Inflammatory macrophage (primary cell): Measurements from ENCODE around the gene BCAS4.
"Not testable (repeated sequence)": the region's sequence is repeated elsewhere in the genome, so short reads cannot be mapped to it uniquely, and the experiment has no call there.

ENCODE experiments used
- DNase-seq, 2 donors: peaks; one replicate each; pipeline ENCODE4 v3.0.0-alpha.2; 2020 to 2022

Gene BCAS4

DNA sequence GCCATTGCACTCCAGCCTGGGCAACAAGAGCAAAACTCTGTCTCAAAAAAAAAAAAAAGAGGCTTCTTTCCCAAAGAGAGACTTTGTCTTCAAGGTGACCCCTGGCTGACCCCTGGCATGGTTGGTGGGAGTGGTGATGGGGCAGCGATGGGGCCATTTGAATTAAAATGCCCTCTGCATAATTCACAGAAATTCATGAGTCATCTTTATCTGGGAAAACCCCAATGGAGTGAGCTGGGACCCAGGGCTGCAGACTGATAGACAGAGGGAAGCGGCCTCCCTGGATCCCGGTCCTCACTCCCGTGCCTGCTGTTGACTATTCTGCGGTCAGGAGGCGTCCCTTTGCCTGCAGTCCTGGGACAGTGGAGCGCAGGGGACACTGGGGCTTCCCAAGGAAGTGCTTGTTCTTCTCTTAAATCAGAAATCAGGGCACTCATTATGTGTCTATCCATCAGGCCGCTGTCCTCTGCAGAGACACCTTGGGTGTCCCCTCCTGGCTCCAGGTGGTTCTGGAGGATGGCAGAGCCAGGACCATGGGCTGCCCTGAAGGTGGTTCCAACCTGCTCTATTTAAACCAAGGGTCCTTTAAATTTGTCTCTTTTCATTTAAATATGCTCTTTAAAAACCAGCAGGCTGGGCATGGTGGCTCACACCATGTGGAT is 23.3 kb upstream of the BCAS4 start:
- DNase-seq: not testable (repeated sequence)

DNA sequence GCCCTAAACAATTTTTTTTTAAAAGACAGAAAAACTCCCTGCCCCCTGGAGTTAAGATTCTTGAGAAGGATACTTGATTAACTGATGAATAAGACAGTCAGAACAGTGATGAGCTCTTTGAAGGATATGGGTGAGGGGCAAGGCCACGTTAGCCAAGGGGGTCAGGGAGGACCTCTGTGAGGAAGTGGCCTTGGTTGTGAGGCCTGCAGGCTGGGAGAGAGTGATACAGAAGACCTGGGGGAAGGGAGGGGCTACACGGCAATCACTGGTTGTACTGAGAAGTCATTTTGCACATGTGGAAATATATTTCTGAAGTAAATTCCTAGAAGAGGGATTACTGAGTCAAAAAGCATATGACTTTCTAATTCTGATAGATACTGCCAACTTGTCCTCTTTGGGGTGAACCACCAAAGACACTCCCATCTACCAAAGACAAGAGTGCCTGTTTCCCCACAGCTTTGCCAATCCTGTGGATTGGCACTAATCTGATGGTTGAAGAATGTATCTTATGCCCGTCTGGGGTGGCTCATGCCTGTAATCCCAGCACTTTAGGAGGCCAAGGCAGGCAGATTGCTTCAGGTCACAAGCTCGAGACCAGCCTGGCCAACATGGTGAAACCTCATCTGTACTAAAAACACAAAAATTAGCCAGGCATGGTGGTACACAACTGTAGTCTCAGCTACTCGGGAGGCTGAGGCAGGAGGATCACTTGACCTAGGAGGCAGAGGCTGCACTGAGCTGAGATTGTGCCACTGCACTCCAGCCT is 22.3 kb upstream of the BCAS4 start:
- DNase-seq: no peak

DNA sequence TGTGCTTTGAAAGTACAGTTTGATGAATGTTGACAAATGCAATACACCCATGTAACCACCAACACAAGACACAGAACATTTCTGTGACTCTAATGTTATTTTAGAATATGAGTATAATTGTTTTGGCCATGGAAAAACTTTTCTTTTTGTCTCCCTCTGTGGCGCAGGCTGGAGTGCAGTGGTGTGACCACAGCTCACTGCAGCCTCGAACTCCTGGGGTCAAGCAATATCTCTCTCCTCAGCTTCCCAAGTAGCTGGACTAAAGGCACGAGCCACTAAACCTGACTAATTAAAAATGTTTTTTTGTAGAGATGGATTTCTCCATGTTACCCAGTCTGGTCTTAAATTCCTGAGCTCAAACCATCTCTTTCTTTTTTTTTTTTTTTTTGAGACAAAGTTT is 20.3 kb upstream of the BCAS4 start:
- DNase-seq: no peak

DNA sequence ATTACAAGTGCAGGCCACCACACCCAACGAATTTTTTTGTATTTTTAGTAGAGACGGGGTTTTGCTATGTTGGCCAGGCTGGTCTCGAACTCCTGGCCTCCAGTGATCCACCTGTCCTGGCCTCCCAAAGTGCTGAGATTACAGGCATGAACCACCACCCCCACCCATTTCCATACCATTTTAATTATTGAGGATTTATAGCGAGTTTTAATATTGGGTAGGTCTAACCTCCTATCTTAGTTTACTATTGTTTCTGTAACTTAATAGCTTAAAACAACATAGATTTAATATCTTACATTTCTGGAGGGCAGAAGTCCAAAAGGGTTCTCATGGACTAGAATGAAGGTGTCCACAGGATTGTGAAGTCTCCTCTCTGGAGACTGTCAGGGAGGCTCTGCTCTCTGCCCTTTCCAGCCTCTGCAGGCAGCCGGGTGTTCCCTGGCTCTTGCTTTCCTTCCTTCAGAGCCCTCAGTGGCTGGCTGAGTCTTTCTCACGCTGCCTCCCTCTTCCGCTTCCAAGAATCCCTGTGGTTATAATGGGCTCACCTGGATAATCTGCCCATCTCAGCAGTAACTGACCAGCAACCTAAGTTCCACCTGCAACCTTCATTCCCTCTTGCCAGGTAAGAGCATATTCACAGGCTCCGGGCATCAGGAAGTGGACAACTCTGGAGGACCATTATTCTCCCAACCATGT is 18.6 kb upstream of the BCAS4 start:
- no peak for DNase-seq

DNA sequence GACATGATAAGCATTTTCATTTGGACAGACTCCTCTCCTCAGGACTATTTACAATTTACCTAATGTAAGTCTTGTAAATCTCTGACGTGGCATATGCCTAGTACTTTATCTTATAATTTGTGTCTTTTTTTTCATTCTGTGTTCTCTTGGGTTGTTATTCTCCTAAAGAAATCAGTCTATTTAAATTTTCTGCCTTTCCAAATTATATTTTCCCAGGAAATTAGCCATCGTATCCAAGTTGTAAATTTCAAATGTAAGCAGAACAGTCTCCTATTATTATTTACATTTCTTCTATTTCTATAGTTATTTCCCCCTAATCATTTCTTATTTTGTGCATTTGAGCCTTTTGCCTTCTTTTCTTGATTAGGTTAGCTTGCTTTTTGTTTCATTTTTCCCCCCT is 17.5 kb upstream of the BCAS4 start:
- DNase-seq: no peak

DNA sequence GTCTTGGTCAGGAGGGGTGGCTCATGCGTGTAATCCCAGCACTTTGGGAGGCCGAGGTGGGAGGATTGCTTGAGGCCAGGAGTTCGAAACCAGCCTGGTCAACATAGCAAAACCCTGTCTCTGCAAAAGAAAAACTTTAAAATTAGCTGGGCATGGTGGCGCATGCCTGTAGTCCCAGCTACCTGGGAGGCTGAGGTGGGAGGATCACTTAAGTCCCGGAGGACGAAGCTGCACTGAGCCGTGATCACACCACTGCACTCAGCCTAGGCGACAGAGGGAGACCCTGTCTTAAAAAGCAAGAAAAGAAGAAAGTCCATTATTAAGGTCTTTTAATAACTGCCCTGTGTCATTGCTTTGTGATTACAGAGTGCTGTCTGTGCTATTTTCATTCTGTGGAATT is 15.9 kb upstream of the BCAS4 start:
- DNase-seq: not testable (repeated sequence)

DNA sequence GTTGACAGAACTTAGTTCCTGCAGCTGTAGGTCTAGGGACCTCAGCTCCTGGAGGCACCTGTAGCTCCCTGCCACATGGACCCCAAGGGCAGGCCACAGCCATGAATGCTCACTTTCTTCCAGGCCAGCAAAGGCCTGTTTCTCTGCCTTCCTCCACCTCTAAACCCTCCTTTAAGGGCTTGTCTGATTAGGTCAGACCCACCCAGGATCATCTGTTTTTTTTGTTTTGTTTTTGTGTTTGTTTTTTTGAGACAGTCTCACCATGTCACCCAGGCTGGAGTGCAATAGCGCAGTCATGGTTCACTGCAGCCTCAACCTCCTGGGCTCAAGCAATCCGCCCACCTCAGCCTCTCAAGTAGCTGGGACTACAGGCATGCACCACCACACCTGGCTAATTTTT is 11.5 kb upstream of the BCAS4 start:
- DNase-seq: no peak

DNA sequence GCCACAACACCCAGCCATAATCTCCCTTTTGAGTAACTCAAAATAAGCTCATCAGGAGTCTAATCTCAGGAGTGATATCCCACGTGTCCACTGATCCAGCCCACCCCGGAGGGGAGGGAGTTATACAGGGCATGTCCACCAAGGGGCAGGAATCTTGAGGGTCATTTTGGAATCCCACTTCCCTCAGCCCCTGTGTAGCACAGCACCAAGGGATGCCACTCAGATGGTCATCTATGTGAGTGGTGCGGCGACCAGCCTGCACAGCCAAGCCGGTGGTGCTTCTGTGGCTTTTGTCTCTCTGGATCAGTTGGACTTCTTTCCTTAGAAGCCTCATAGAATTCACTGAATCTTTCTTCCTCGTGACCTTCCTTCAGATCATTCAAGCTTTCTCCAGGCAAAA is 11.0 kb upstream of the BCAS4 start:
- no peak for DNase-seq

DNA sequence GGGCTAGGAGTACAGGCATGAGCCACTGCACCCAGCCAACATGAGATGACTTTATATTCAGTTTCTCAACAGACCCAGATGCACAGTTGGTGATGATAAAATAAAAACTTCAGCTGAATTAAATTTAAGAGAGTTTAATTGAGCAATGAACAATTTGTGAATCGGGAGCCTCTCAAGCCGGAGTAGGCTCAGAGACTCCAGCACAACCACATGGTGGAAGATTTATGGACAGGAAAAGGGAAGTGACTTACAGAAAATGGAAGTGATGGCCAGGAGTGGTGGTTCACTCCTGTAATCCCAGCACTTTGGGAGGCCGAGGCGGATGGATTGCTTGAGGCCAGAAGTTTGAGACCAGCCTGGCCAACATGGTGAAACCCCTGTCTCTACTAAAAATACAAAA is 10.4 kb upstream of the BCAS4 start:
- DNase-seq: no peak

DNA sequence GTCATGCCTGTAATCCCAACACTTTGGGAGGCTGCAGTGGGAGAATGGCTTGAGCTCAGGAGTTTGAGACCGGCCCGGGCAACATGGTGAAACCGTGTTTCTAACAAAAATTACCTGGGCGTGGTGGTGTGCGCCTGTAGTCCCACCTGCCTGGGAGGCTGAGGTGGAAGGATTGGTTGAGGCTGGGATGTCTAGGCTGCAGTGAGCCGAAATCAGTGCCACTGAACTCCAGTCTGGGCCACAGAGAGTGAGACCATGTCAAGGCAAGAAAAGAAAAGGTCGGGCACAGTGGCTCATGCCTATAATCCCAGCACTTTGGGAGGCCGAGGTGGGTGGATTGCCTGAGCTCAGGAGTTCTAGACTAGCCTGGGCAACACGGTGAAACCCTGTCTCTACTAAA is 8.2 kb upstream of the BCAS4 start:
- no peak for DNase-seq

DNA sequence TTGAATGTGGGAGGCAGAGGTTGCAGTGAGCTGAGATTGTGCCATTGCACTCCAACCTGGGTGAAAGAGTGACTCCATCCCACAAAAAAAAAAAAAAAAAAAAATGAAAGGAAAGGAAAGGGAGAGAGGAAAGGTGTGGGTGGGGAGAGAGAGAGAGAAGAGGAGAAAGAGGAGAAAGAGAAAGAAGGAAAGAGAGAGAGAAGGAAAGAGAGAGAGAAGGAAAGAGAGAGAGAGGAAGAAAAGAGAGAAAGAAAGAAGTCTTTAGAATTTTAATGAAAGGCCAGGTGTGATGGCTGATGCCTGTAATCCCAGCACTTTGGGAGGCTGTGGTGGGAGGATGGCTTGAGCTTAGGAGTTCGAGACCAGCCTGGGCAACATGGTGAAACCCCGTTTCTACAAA is 7.7 kb upstream of the BCAS4 start:
- DNase-seq: no peak

DNA sequence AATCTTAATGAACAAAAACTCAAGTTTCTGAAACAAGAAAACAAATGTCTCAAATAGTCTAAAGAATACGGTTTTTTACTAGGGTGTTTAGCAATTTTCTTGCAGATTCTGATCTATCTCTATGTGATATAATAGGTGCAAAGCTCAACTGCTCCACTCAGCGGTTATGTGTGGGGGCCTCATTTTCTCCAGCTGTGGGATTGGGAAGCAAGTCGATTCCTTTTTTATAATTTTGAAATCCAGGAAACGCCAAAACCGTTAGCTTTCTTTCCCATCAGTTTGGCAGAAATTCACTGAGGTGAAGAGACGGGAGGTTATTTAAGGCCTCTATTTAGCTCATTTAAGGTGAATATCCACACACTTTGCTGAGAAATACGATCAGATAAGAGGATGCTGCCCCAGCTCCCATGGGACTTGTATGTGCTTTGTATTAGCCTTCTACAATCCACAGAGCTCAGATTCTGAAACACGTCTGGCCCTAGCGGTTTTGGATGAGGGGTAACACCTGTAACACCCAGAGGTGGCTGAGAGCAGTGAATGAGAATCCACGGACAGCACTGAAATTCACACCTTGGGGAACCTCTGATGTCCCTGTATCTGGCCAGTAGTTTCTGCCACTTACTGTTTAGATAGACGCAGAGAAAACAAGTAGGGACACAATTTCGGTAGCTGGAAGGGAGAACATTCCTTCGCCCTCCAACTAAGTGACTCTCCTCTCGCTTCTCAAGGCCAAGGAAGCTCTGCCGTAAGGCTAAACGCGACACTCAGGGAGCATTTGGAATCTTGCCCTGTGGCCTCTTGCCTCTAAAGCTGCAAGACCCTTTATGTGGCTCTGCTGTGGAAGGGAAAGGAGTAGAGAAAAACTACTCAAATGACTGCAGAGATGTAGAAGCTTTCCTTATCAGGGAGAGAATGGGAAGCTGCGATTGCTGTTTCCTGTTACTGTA is 6.5 kb upstream of the BCAS4 start:
- no peak for DNase-seq

DNA sequence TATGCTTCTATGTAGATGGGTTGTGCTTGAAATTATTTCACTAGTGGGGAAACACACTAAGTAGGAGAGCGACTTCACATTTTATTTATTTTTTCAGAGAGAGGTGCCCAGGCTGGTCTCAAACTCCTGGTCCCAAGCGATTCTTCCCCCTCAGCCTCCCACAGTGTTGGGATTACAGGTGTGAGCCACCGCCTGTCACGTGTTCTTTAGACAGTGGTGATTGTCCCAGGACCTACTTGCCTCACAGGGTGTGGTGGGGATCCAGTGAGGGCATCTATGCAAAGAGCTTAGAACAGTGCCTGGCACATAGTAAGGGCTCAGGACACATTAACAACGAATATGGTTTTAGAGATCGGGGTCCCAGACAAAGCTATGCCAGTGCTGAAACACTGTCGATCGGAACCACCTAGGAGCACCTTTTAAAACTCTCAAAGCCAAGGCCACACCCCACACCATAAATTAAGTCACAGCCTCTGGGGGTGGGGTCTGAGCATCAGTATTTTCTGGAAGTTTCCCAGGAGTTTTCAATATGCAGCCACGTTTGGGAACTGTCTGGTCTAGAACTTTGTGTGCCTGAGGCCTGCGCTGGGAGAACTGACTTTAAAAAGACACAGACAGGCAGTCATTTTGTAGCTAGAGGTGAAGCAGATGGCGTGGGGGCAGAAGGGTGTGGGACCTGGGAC is 4.8 kb upstream of the BCAS4 start:
- DNase-seq: no peak

DNA sequence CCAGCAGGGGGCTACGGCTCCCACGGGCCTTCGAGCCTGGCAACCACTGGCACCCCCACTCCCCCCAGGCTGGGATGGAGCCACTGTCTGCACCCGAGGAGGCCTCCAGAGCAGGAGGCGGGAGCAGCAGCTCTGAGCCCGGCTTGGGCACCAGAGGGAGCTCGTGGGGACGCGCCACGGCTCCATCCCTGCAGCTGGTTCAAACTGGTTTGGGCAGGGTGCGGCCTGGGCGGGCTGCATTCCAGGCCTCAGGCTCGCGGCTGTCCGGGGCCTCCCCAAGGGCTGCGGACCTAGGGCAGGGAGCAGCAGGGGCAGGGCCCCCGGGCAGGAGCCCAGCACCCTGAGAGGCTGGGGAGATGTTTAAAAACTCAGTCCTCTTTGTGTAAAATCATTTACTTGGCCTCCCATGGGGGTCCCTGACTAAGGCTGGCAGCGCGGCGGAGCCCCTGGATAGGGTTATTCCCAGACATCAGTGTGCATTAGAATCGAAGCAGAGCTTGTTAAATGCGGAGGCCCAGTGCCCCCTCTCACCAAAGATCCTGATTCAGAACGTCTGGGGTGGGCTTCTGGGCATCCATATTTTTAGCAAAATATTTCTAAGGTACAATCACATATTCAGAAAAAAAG is 4.1 kb upstream of the BCAS4 start:
- peak; percentile 80 to 87 for DNase-seq

DNA sequence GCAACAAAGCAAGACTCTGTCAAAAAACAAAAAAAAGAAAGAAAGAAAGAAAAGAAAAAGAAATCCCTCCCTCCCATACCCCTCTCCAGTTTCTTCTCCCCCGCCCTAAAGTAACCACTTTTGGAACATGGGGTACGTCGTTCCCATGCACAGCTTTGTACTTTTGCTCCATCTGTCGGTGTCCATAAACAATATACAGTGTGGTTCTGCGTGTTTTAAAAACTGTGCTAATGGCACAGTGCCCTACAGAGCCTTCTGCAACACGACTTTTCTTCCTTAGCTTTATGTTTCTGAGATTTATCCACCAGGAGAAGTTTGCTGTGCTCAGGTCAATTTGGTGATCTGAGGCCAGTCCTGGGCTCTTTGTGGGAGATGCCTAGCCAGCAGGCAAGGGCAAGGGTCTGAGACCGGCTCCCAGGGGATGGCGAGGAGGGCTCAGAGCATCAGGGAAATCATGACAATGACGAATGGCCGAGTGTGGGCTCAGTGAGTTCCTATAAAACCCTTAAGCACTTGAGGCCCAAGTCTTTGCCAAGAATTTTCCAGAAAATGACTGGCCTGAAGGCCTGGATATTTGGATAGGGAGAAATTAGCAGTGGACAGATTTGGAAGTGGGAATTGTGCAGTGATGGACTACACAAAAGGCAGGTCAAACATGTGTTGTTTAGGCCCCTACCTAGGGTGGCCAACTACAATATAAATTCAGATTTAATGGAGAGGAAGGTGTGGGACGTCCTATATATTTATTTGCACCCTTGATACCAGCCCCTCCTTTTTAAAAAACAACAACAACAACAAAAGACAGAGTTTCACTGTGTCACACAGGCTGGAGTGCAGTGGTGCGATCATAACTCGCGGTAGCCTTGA is 1.9 kb upstream of the BCAS4 start:
- DNase-seq: no peak

DNA sequence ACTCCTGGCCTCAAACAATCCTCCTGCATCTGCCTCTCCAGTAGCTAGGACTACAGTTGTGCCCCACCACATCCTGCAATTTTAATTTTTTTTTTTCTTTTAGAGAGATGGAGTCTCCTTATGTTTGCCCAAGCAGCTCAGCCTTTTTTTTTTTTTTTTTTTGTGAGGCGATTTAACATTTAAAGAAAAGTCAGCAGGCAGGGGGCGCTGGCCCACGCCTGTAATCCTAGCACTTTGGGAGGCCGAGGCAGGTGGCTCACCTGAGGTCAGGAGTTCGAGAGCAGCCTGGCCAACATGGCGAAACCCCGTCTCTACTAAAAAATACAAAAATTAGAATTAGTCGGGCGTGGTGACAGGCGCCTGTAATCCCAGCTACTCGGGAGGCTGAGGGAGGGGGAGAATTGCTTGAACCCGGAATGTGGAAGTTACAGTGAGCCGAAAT is 1.3 kb upstream of the BCAS4 start:
- not testable (repeated sequence) for DNase-seq

DNA sequence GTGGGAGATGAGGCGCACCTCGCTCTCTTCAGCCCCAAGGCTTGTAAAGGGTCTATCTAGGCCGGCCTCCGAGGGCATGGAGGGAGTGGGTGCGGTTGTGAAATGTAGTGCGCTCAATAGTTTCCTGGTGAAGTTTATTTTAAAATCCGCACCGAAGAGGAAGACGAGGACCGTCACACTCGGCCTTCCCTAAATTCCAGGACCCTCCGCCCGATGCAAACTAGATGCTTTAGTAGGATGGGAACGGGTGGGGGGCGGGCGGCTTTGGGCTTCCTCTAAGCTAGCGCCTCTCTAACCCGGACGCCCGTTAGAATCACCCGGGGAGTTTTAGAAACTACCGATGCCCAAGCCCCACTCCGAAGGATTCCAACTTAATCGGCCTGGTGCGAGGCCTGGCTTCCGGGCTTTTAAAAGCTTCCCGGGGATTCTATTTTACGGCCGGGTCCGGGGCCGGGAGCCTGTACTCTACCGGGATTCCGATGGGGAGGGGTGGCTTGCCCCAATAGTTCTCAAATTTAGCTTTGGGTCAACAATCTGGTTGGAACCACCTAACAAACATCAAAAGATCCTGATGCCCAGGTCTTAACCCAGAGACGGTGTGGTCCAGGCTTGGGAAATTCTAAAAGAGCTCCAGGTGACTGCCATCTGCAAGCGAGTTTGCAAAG is 548 bp upstream of the BCAS4 start:
- DNase-seq: no peak

DNA sequence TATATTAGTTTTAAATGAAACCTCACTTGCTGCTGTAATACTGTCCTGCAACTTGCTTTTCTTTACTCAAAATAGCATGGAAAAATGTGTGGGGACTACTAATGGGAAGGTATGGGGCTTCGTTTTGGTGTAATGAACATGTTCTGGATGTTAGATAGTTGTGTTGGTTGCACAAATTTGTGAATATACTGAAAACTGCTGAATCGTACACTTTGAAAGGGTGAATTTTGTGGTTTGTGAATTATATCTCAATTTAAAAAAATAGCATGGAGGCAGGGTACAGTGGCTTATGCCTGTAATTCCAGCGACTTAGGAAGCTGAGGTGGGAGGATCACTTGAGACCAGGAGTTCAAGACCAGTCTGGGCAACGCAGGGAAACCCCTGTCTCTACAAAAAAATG is 2.3 kb downstream of the BCAS4 start:
- DNase-seq: no peak

DNA sequence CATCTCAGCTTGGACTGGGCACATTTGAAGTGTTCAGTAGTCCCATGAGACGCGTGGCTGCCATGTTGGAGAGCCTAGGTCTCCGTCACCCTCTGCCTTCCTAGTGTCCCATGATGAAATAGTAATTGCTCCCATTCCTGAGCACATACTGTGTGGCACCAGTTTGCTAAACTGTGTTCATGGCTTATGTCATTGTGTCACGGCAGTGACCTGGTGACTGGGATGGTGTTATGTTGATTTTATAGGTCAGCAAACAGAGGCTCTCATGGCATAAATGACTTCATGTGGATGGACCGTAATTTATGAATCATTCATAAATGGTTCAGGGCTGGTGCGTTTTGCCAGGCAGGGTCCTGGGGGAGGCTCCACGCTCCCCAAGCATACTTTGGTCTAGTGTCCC is 3.8 kb downstream of the BCAS4 start:
- DNase-seq: no peak
